Activated T-helper 9 cell treated with anti-CD3 and anti-CD28 coated beads, Interleukin-2, amount 50 U/mL, for 16 hours (primary cell): ENCODE results near the gene ATP13A3.

Experiments used
- DNase-seq: peaks from one replicate; pipeline ENCODE4 v3.0.0-alpha.2; 2020; ENCODE audit warnings: low read depth

Gene ATP13A3

DNA sequence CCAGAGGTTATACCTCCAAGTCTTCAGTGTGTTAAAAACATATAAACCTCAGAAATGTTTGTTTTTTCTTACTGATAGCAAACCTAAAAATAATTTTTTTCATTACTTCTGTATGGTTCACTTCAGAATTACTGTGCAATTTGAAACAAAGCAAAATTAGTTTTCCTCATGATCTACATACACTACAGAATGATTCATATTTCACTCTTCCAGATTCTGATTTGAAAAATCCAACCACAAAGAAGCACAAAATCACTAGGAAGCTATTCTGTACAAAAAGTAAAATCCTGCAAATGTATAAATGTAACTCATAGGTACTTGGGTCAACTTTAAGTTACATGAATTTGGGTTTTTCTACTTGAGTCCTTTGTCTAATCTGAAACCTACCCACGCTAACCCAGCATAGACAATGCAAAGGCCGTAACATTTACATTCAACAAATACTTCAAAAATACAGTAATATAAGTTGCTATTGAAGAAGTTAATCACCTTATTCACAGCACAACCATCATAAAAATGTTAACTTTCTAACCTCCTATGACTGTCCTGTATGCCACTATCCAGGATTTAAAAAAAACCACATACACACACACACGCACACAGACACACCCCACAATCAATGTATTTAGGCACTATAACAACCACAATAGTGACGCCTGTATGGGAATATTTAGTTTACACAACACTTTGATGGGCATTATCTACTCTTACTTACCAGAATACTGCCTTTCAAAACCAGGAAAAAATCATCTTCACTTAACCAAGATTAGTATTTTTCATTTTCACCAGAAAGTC is 11.5 kb downstream of the ATP13A3 start:
- DNase-seq: no peak

DNA sequence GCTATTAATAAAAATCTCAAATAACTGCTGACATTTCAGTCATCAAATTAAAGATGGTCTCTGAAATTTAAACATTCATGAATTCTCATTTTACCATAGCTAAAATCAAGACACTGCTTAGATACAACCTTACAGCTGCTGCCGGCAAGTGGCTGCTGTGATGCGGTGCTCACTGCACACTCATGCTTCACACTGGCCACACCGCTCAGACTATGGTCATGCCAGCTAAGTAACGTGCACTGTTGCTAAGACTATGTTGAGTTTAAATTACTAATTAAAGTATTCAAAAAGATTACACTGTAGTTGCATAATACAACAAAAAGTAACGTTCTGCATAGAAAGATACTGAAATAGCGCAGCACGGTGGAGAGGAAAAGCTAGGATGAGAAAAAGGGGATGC is 12.1 kb downstream of the ATP13A3 start:
- no peak for DNase-seq

DNA sequence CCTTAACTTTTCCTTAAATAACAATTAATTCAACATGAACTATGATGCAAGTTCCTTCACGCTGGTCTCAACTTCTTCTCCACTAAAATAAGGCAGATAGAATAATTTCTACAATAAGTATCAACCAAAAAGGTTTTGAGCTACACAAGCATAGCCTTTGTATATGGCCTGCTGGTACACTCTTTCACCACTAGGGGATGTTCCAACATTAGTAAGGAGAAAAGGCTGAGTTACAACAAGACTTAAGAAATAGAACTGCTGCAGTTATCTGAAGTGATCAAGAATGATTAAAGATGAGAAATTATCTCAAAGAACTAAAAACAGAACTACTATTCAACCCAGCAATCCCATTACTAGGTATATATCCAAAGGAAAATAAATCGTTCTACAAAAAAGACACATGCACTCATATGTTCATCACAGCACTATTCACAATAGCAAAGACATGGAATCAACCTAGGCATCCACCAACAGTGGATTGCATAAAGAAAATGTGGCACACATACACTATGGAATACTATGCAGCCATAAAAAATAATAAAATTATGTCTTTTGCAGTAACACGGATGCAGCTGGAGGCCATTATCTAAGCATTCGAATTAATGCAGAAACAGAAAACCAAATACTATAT is 14.4 kb downstream of the ATP13A3 start:
- DNase-seq: no peak

DNA sequence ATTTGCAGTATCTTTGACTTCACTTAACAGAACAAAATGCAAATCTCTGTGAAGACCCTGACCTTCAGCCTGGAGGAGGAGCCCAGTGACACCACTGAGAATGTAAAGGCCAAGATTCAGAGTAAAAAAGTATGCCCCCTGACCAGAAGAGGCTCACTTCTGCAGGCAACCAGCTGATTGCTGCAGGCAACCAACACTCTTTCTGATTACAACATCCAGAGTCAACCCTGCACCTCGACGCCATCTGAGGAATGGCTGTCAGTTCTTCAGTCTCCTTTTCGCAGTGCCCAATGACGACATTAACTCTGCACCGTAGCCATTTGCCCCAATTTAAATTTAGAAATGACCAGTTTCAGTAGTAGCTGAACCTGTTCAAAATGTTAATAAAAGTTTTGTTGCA is 14.9 kb downstream of the ATP13A3 start:
- no peak for DNase-seq

DNA sequence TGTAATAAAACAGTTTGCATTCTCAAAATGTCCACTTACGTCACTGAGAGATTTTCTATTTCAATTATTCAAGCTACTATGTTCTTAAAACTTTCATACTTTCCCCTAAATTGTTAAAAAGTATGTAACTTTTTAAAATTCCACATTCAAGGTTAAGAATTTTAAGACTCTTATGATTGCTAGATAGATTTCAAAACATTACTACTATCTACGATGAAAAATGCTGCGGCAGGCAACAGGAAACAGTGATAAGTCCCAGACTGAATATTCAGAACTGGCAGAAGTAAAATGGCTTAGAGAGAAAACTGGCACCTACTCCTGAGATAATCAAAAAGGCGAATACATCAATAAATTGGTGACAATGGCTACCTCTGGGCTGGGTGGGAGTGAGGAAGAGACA is 16.2 kb downstream of the ATP13A3 start:
- DNase-seq: no peak

DNA sequence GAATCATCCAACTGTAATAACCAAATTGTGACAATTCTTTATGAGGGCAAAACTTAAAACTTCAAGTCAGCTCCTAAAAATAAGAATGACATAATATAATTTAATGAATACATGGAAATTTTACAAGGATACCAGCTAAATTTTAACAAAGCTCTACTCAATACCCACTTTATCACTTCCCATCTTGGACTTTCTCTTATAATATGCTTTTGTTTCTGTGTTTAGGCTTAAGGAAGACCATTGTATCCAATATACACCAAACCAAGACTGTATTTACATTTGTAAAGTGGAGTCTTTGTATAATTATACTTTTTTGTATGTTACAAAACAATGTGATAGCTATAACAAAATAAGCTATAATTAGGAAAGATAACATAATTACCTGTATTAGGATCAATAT is 16.8 kb downstream of the ATP13A3 start:
- no peak for DNase-seq

DNA sequence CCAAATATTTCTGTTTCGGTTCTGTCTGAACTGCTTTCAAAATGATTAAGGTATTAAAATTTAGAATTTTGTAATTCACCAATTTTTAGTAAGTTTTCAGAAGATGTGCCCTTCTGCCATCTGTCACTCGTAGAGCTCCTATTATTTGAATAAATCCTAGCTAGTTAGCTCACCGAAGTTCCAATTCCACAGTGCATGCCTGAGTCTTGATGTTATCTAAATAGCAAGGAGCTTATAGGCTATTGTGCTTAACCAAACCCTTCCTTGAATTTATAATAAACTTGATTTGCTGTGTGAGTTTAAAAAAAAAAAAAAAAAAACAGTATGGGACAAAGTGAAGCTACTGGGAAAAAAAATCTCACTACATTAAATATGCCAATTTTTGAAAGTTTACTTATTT is 18.7 kb downstream of the ATP13A3 start:
- no peak for DNase-seq

DNA sequence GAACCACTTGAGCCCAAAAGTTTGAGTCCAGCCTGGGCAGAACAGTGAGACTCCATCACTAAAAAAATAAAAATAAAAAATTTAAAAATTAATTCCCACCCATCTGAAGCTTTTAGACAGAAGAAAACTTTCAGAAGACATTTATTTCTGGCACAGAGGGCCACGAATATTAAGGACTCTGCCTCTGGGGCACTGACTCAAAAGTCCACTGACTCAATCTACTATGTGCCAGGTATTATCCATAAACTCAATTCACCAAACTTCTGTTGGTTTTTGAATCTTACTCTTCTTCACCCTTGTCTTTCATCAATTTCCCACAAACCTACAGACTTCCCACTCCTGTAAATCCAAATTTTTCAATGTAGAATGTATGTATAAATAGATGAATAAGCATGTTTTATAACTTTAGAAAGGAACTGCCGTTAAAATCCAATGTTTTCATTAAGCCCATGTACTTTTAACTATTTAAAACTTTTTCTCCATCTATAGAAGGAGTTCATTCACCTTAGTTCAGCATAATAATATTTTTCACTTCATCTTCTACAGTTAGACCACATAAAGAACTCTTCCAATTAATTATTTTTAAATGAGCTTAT is 19.9 kb downstream of the ATP13A3 start:
- no peak for DNase-seq

DNA sequence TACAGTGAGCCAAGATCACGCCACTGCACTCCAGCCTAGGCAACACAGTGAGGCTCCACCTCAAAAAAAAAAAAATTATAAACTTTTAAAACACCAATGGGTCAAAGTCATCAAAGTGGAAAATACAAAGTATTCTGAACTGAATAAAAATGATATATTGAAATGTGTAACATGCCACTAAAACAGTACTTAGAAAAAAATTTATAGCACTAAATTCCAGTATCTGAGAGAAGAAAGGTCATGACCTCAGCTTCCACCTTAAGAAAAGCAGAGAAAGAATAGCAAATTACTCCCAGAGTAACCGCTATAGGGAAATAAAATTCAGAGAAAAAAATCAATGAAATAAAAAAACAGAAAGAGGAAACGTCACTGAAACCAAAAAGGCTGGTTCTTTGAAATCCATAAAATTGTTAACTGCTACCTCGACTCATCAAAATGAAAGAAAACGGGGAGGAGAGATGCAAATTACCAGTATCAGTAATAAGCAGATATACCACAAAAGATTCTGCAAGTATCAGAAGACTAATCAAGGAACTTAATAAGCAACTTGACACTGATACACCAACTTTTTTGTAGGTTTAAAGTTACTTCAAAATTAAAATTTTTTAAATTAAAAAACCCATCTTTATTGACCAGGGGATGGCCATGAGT is 20.8 kb downstream of the ATP13A3 start:
- no peak for DNase-seq

DNA sequence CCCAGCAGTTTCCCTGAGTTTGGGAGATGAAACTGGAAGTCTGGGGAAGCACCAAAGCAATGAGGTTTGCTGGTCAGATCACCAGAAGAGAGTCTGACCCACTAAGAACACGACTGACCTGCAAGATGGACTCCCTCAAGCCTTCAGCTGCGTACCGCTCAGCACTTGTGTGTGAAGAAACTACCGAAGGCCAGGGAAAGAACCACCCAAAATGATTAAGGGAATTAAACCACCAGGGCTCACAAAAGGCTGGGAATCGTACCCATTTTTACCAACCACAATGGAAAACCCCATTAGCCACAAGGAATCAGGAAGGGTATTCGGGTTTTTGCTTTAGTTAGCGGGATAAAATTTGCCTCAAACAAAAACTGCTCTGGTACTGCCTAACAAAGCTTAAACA is 21.6 kb downstream of the ATP13A3 start:
- no peak for DNase-seq

DNA sequence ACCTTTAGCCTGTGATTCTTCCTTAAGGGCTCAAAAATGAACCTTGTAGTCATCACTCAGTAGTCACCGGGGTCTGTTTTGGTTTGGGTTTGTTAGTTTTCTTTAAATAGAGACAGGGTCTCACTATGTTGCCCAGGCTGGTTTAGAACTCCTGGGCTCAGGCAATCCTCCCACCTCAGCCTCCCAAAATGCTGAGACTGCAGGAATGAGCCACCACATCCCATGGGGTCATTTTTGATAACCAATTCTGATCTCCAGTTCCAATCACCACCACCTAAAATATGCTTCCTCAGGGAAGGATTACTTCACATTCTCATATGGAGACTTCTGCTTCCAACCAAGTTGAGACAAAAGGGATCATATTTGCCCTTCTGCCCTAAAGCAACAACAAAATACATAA is 22.1 kb downstream of the ATP13A3 start:
- DNase-seq: no peak

DNA sequence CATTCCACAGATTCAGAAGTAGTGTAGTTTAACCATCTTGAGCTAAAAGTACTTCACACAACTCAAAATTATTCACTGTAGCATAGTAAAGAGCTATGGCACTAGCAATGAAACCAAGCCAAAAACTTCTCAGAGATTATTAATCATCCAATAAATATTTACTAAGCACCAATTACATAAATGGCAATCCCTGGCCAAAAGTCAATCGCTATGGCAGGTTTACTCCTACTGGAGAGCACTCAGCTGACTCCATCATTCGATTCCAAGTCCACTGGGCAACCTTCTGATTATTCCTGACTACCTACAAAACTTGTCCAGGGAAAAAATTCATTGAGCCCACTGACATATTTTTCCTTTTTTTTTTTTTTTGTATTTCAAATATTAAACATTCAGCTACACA is 23.9 kb downstream of the ATP13A3 start:
- no peak for DNase-seq

DNA sequence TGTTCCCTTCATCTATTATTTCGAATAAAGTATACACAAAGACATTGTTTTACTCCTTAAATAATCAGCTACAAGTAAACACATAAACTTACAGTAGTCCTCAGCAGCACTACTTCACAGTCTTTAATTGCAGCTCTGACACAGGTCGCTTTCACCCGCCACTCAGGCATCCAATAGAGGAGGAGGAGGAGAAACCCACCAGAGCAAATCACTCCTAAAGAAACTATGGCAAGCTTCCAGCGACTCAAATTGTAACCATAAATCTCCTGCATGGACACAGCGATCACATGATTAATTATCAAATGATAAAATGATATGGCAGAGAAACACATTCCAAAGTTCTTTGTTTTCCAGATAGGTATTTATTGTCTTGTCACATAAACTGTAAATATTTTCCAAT is 26.2 kb downstream of the ATP13A3 start:
- no peak for DNase-seq

DNA sequence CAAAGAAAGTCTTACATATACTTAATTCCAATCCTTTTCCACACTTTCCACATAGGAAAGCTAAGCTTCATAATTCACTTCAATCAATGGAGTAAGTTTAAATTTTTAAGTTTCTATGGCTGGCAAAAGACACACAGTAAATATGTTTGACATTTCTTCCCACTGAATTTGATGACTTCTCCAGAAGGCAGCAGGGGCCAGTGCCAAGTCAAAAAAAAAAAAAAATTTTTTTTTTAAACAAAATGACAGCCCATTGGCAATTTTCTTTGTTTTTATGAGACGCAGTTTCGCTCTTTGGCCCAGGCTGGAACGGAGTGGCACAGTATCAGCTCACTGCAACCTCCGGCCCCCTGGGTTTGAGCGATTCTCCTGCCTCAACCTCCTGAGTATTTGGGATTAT is 28.7 kb downstream of the ATP13A3 start:
- no peak for DNase-seq

DNA sequence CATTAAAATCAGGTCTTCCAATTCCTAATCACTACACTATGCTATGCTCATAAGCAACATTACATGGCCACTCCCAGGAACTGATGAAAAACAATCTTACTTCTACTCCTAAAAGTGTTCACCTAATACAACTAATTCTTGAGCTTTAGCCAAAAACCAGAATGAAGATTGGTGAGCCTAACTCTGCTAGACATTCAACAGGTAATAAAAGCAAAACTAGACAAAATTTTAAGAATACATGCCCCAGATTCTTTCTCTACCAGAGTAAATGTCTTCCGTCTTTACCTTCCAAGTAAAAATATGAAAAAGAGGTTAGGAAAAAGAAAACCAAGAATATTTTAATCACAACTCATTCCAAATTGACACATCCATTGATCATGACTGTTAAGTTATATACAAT is 31.3 kb downstream of the ATP13A3 start:
- DNase-seq: no peak

DNA sequence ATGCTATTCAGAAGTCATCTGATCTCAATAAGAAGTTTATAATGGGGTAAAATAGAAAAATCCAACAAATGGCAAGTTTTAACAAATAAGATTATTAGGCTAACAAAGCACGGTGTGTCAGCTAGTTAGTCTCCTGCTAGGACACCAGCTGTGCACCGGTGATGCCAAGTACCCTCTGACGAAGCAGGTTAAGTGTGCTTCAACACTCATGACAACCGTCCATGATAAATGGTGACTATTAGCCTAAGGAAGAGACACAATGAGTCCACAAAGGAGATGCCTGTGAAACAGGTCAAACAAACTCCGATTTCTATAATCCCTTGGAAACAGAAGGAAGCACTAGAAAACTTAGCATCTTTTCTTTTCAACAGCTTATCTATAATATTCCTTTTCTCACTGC is 36.5 kb downstream of the ATP13A3 start:
- DNase-seq: no peak

DNA sequence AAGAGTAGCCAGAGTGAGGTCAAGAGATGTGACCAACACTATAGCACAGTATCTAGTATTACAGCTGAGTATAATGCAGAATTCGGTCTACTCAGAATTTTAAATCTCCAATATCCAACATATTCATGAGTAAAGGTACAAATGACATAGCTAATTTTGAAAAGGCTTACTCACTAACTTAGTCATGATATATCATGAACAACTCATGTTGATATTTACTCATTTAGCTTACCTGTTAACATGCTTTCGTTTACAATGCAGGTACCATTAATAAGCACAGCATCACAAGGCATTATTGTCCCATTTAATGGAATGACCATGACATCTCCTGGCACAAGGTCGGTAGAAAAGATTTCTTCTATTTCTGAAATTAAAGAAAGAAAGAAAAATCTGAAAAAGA is 36.9 kb downstream of the ATP13A3 start:
- no peak for DNase-seq

DNA sequence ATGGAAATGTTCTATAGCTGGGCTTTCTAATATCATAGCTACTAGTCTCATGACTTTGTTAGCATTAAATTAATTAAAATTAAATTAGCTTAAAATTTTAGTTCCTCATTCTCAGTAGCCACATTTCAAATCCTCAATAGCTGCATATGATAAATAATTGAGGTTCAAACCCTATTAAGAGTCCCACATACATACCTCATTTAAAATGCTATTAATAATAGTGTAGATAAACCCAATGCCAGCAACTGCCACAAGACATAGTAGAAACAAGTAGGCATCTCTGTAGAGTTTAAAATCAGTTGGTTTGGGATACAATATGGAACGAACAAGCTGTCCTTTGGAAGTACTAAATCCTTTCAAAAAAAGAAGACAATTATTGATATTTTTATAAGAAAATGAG is 39.1 kb downstream of the ATP13A3 start:
- no peak for DNase-seq

DNA sequence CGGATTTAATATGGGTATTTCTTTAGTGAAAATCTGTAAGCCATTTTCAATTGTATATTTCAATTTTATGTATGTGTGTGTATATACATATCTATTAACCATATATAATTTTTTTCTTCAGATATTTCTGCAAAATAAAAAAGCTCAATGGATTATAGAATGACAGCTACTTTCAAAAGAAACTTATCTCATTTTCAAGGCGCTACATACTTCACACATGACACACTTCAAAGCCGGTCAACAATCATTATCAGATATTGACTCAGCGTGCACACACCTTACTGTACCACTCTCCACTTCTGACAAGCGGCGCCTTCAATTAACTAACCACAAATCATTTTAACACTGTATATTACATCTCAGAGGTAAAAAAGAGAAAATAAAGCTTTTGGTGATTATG is 39.6 kb downstream of the ATP13A3 start:
- DNase-seq: no peak

DNA sequence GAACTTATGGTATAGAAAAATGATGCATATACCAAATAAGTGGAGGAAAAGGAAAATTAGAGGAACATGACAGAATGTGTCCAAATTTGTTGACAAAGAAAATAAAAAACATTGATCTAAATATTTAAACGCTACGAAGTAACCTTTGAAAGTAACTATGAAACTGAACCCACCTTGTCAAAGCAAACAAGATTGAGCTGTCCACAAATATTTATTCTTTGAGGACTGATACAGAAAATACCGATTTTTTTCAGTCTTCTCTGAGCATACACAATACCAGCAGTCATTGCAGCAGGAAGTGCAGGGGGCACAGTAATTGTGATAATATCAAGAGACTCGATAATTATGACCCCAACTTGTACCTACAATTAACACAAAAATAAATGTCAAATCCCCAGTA is 40.0 kb downstream of the ATP13A3 start:
- DNase-seq: no peak

DNA sequence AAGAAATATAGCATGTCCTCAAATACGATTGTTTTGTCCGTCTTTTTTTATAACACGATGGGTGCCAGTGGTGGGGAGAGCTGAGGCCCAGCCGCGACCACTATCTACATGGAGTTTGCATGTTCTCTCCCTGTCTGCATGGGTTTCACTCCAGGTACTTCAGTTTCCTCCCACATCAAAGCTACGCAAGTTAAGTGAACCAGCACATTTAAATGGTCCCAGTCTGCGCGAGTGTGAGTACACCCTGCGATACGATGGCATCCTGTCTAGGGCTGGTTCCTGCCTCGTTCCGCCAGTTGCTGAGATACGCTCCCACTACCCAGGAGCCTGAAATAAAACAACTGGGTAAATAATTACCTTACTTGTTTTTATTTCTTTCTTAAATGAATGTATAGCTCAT is 40.6 kb downstream of the ATP13A3 start:
- DNase-seq: no peak

DNA sequence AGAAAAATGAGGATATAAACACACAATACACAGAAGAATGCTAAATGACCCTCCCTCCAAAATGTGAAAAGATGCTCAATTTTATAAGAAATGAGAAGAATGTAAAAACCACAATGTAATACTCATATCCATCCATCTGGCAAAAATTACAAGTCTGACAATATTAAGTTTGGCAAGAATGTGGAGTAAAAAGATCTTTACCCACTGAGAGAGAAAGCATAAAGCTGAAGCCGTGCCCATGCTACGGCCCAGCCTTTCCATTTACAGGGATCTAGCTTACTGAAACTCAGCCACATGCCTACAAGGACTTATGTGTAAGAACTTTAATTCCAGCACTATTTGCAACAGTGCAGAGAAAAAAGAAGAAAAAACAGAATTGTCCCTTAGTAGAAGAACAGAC is 42.9 kb downstream of the ATP13A3 start:
- DNase-seq: no peak

DNA sequence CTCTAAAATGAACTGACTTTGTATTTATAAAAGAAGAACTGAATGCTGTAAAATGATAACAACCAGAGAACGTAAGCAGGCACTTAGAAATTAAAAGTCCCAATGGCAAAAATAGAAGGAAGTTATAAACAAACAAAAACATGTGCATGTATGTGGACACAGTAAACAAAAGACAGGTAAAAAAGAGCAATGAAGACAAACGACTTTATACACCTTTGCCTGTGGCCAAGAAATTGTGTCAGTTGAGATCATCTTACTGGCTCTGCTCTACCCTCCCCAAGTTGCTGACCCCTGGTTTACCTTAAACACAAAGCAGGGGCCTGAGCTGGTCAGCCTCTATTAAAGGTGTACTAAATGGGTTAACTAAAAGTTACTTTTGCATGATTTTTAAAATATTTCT is 46.0 kb downstream of the ATP13A3 start:
- no peak for DNase-seq
